T-helper 1 cell treated with Interleukin-12 subunit alpha and Interleukin-12 subunit beta and Interleukin-4 antibody, amounts not matched to agents 30 ng/mL and 1 ng/mL, for 36 hours (primary cell): ENCODE measurements around the gene SPSB1. TPM values are rescaled to one million over a fixed set of nuclear protein-coding genes. Genes with fewer than 3 reads are reported as not detected.

Source experiments
- intact Hi-C: fragments of 100-400 bp; cut with micrococcal nuclease; formaldehyde crosslinking; loops from one replicate; pipeline ENCODE4 v1.15.1; 2024
- total RNA-seq: library from RNA; stranded (reverse); gene quantifications from 2 replicates; pipeline ENCODE4 v1.2.3, GENCODE V29; 2022

The SPSB1 gene
- total RNA-seq, 1 donor from 2014 or later: 22.8 TPM

- intact Hi-C loops: no loop called here
These were observed 125.0 kb downstream of the SPSB1 start for GRCh38 chr1:9417695-9418094.

GRCh38 chr1:9418851-9419250 is 126.2 kb downstream of the SPSB1 start:
- intact Hi-C loops: no loop called here

Other genes starting within 250 kb of the SPSB1 start
- gene SLC2A5, start 223.3 kb upstream of the SPSB1 start, total RNA-seq: 0.39 TPM in 1 of 2 replicates, not detected in the other
- gene GPR157, start 163.8 kb upstream of the SPSB1 start, total RNA-seq: 1.6 and 2.4 TPM in 2 replicates
- gene H6PD, start 58.1 kb upstream of the SPSB1 start, total RNA-seq: 25.0 and 25.1 TPM in 2 replicates
- gene SLC25A33, start 246.6 kb downstream of the SPSB1 start, total RNA-seq: 5.4 TPM in 2 replicates